ENCODE data around the gene IGFBP2.
A peak's percentile ranks its signal among the peaks of the same experiment; 100 is the strongest.

IGFBP2 gene

DNA sequence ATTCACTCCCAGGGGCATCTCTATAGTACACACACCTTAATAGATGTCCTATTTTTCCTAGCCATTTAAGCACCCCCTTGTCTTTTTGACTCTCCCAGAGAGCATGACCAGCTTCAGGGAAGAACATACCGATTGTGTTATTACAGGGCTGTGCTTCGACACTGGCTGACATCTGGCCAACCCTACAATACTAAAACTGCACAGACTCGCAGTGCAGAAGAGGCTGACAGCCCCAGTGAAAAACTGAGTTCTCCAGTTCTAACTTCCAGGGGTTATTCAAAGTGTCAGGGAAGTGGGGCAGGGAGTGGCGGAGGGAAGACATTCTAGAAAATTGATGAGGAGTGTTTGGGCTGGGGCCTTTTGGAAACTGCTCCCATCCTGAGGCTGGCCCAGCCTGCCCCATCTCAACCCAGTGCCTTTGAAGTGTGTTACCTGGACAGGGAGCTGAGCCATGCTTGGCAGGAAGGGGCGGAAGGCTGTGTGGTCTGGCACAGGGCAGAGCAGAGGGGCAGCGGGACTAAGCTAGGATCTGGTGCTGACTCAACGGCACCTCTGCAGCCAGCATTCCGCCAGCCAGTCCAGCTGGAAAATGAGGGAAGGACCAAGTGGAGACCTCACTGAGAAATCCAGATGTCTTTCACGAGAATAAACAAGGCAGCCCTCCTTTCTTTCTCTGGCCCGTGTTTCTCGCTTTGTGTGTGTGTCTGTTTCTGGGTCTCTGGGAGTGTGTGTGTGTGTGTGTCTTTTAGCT is 77.5 kb downstream of the IGFBP2 start:
- CTCF ChIA-PET, result no interaction called here
- no peak for DNase-seq (ENCODE audit: low spot score)
- TF ChIP-seq, protein P1, sequence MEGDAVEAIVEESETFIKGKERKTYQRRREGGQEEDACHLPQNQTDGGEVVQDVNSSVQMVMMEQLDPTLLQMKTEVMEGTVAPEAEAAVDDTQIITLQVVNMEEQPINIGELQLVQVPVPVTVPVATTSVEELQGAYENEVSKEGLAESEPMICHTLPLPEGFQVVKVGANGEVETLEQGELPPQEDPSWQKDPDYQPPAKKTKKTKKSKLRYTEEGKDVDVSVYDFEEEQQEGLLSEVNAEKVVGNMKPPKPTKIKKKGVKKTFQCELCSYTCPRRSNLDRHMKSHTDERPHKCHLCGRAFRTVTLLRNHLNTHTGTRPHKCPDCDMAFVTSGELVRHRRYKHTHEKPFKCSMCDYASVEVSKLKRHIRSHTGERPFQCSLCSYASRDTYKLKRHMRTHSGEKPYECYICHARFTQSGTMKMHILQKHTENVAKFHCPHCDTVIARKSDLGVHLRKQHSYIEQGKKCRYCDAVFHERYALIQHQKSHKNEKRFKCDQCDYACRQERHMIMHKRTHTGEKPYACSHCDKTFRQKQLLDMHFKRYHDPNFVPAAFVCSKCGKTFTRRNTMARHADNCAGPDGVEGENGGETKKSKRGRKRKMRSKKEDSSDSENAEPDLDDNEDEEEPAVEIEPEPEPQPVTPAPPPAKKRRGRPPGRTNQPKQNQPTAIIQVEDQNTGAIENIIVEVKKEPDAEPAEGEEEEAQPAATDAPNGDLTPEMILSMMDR (conservative IDR thresholded peaks at IDR 0.05; ENCODE audit: low read depth), result no peak
- peak overlapping the region; percentile 14; the same call in 1 of the 2 replicates for H3K27ac ChIP-seq
- POLR2A ChIA-PET (ENCODE audit: low non-redundant PET), result no interaction called here

DNA sequence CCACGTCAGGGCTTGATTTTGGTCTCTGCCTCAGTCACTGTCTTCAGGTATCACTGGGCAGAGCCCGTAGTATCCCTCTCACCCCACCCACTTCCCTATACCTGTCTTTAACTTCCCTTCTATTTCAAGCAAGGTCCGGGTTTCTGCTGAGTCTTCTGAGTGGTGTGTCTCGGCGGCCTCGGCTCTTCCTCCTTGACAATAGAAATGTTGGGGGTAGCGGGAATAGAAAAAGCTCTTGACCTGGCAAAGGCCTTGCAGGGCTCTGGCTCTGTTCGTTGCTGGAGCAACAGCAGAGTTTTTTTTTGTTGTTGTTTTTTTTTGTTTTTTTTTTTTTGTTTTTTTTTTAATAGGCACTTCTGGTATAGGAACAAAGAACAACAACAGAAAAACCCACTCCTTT is 78.1 kb downstream of the IGFBP2 start:
- CTCF ChIA-PET, result no interaction called here
- TF ChIP-seq, protein P1 (conservative IDR thresholded peaks at IDR 0.05; ENCODE audit: low read depth), result no peak

DNA sequence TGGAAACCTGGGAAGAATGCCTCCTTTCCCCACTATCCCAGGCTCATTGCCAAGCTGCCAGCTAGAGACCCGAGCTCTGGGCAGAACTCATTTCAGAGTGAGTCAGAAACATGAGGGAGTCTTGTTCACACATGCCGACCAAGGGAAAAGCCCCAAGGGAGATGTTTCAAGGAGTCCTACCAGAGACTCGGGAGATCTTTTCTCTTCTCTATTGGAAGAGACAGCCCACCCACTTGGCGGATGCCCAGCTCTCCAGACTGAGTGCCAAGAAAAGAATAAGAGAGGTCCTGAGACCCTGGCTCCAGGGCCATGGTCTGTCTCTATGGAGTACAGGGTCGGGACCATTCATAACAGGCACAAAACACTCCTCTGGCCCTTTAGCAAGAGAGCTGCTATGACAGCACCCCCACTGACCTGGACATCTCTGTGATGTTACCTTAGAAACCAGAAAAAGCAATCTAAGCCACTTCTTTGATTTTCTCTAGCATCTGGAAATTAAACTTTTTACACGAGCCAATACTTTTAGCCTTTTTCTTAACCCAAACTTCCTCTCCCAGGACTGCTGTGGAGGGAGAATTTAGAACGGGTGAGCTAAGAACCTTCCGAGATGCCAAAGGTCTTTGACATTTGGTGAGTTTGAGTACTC is 80.6 kb downstream of the IGFBP2 start:
- POLR2A ChIA-PET (ENCODE audit: low non-redundant PET), result no interaction called here
- peak overlapping the region; percentile 85 for H3K27ac ChIP-seq
- TF ChIP-seq, protein P1 (conservative IDR thresholded peaks at IDR 0.05; ENCODE audit: low read depth), result no peak
- CTCF ChIA-PET, result interaction anchor here (0.6 to 0.7 kb wide), 3 partner anchors 19 to 343 kb away, joined by 3 to 5 read pairs (median 4); no protein-coding TSS in a partner anchor
- DNase-seq (ENCODE audit: low spot score), result peak; percentile 98

More for the DNA sequence above, 78.1 kb downstream of the IGFBP2 start:
- peak overlapping the region; percentile 14; the same call in 1 of the 2 replicates for H3K27ac ChIP-seq
- POLR2A ChIA-PET (ENCODE audit: low non-redundant PET), result no interaction called here
- no peak for DNase-seq (ENCODE audit: low spot score)
